GM19452 (cell line): ENCODE results near the gene ASB4.
"Not testable (repeated sequence)": the region's sequence is repeated elsewhere in the genome, so short reads cannot be mapped to it uniquely, and the experiment has no call there.

Source experiments
- ATAC-seq: cut with Tn5 transposase; IDR thresholded peaks from one replicate; pipeline ENCODE4 v1.9.1; 2021; ENCODE audit not compliant: unreplicated experiment

Gene ASB4

GRCh38 chr7:95485391-95486123, at the start of gene ASB4:
ASB4 (plus strand) TSS chr7:95485943; CDS start chr7:95485972, 29 bp downstream.
- ATAC-seq, result no peak

GRCh38 chr7:95436407-95436806, 49.3 kb upstream of the ASB4 start:
- no peak for ATAC-seq

DNA sequence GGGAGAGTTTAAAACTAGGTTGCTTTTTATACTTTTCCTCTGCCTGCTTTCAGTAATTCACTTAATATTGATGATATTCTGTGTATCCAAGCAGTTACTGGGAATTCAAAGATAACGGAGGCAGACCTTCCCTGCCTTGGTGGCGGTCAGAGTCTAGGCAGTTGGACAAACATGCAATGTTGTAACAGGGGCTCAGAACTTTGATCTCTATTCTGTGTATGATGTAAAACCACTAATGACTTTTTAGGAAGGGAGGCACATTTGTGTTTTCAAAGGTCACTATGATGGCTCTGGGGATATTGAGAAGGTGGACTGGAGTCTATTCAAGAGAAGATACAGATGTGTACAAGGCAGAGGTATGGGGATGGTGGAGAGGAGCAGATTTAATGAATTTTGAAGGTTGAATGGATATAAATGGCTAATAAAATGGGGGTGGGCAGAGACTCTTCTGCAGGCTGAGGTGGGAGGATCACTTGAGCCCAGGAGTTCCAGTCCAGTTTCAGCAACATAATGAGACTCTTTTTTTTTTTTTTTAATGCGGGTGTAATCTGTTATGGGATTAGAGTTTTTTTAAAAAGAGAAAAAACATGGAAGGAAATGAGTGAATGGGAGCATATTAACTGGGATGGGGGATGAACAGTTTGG, 45.2 kb upstream of the ASB4 start:
- ATAC-seq, result no peak

GRCh38 chr7:95441042-95441823, 44.5 kb upstream of the ASB4 start:
- no peak for ATAC-seq

- no peak for ATAC-seq
Observed at GRCh38 chr7:95444796-95445195, 40.9 kb upstream of the ASB4 start.

DNA sequence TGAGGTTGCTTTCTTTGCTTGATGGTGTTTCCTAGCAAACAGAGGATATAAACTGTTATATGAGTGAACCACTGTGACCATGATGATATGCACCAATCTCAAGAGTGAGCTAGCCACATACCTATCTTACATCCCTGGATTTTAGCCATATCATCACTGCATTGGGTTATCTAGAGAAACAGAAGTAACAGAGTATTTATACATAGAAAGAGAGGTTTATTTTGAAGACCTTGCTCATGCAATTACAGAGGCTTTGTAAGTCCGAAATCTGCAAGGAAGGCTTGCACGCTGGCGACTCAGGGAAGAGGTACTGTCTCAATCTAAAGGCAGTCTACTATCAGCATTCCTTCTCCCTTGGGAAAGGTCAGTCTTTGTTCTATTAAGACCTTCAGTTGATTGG, 39.1 kb upstream of the ASB4 start:
- no peak for ATAC-seq

- peak; percentile 73 for ATAC-seq
Observed at GRCh38 chr7:95454438-95455045, 31.2 kb upstream of the ASB4 start.

DNA sequence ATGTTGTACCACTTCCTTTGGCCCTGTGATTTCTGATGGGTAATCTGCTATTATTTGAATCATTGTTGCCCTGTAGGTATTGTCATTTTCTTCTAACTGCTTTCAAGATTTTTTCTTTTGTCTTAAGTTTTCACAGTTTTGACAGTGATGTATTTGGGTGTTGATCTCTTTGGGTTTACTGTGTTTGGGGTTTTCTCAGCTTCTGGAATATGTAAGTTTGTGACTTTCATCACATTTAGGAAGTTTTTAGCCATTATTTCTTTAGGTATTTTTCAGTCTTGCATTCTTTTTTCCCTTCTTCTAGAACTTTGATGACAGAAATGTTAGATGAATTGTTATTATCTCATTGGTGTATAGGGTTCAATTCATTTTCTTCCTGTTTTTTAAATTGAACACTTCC, 27.8 kb upstream of the ASB4 start:
- ATAC-seq, result no peak

GRCh38 chr7:95460653-95461052, 25.1 kb upstream of the ASB4 start:
- ATAC-seq, result not testable (repeated sequence)

GRCh38 chr7:95467912-95468607, 17.7 kb upstream of the ASB4 start:
- ATAC-seq, result no peak

DNA sequence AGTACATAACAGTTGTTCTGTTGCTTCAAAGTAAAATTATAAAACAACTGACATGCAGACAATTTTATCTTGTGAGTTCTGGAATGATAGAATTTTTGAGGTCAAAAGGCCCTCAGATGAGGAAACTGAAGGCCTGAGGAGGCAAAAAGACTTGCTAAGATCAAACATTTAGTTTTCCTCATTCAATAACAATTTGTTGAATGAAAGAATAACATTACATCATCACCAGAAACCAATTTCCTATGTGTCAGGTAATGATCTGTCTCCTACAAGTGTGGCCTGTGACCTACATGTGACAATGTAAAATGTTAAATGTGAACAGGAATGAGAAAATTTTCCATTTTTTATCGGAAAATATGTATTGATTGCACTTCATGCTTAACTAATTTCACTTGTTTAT, 16.6 kb upstream of the ASB4 start:
- ATAC-seq, result no peak

GRCh38 chr7:95469848-95470247, 15.9 kb upstream of the ASB4 start:
- no peak for ATAC-seq

GRCh38 chr7:95470452-95470851, 15.3 kb upstream of the ASB4 start:
- peak; percentile 99 for ATAC-seq

DNA sequence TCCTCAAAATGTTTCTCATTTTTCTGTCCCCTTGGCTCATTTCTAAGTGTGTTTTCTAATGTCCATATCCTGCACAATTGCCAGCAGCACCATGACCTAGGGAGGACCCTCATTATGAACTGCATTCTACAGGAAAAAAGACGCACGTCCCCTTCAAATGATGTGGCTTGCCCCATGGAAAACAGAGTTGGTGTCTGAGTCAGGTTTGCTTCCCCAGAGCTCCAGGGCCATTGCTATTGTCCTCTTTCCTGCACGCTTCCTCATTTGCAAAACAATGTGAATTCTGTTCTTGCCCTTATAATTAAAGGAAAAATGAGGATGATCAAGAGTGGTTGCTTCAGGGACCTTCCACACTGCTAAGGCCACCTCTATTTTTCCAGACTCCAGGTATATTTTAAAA, 14.7 kb upstream of the ASB4 start:
- ATAC-seq, result no peak

DNA sequence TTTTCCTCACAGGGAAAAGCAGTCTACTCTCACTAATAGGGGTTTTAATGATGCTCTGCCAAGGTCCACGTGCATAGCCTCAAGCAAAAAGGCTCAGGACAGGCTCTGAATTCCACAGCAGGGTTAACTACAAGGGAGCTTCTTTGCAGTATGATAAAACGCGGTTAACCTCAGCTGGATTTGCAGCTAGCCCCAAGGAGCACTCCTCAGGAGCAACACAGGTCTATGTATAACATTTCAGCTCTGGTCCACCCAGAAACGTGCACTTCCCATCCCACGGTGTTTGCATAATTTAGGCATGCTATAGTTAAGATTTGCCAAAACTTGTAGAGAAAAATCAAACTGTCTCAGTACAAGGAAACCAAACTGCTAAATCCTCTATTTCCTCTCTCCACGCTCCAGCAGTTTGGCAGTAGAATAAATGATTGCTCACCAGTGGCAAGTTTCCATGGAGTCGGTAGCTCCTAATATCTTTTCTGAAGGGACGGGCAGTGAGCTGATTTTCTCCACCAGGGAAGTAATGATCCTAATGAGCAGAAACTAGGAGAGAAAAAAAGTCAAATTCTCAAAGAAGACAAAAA, 13.1 kb upstream of the ASB4 start:
- no peak for ATAC-seq

DNA sequence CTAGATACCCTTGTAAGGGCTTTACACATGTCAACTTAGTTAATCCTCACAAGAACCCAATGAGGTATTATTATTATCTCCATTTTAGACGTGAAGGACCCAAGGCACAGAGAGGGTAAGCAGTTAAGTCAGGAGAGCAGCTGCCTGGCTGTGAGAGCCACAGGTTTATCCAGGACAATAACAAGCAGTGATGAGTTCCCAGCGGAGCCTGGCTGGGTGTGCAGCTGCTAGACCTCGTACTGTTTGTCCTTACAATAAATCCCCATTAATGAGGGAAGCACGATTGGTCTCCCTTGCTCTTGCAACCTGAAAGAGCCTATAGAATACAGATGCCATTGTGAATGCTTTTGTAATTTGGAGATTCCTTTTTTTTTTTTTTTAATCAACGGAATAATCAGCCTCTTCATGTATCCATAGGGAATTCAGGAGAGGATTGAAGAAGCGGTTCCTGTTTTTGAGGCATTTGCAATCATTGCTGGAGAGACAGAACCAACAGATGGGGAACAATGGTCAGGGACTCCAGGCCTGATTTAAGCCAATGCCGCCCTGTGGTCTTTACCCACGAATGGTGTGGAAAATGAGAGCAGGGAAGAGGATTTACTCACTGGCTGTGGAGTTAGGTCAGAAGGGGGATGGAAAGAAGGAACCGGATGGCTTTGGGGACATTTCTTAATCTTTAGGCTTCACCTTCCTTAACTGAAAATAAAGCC, 12.3 kb upstream of the ASB4 start:
- ATAC-seq, result no peak

GRCh38 chr7:95476072-95476847, 9.5 kb upstream of the ASB4 start:
- ATAC-seq, result no peak

- peak; percentile 58 for ATAC-seq
Observed at GRCh38 chr7:95476904-95477594, 8.7 kb upstream of the ASB4 start.
